NCI-H510A treated with DMSO at 0.1 percent for 48 hours (cell line): ENCODE measurements around the gene ANAPC16.
"Not testable (repeated sequence)": the region's sequence is repeated elsewhere in the genome, so short reads cannot be mapped to it uniquely, and the experiment has no call there.

ENCODE experiments used
- DNase-seq: peaks from one replicate; lab custom pipeline; 2025; lab: John Stamatoyannopoulos, UW

Gene ANAPC16

GRCh38 chr10:72264536-72264935 lies 48.7 kb downstream of the ANAPC16 start:
- no peak for DNase-seq

DNA sequence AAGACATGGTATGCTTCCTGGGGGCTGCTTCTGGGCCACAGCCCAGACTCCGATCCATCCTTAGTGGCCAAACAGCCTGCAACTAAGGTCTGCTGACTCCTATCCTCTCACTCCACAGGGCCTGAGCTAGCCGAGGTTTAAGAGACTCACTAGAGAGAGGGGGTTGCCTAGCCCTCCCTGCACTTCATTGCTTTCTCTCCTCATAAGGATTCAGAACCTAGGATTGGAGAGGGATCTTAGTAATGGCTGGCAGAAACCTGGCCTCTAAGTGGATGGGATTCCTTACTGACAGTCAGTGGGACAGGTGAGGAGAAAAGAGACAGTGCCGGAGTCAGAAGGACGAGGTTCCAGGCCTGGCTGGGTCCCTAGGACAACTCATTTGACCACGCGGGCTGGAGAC lies 49.7 kb downstream of the ANAPC16 start:
- DNase-seq = no peak

DNA sequence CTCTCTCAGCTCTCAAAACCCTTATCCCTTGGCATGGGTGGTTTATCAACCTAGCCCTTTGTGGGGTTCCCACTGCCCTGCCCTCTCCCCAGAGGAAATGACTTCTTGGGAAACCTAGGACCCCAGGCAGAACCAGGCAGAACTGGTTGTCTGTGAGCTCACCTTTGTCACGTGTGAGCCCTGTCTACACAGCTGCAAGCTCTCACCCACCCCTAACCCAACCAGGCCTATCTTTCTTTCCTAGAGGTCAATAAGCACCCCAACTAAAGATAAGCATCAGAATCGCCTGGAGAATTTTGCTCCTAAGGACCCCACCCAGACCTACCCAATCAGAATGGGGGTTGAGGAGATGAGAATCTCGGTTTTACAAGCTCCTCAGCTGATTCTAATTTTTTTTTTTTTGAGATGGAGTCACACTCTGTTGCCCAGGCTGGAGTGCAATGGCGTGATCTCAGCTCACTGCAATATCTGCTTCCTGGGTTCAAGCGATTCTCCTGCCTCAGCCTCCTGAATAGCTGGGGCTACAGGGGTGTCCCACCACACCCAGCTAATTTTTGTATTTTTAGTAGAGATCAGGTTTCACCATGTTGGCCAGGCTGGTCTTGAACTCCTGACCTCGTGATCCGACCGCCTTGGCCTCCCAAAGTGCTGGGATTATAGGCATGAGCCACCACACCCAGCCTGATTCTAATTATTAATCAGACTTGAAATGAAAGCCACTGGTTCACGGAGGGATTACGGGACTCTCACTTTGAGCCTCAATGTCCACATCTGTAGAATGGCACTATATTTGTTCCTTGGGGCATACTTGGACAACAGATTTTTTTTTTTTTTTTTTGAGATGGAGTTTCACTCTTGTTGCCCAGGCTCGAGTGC lies 50.4 kb downstream of the ANAPC16 start:
- DNase-seq = no peak

- no peak for DNase-seq
These were observed 51.6 kb downstream of the ANAPC16 start for GRCh38 chr10:72267381-72267780.

DNA sequence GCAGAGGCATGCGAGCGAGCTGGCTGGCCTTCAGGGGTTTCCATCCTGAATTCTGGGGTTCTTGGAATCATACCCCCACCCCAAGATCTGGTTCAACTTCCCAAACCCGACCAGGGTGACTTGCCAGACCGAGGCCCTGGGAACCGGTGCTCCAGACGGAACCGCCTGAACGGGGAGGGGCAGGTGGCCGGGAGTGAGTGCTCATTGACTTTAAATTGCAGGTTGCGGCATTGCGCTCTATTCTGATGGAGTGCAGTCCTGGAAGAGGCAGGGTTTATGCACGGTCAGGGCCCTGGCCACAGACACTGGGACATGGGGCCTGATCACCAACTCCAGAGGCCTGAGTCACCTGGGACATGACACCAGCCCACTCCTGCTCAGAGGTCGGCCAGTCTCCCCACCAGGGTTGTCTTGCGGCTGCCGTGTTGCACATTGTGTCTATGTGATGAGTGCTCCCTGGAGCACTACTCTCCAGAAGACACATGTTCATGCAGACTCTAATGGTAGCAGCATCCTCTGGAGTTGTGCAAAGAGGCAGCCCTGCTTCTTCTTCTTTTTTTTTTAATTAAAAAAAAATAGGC lies 52.1 kb downstream of the ANAPC16 start:
- DNase-seq = no peak

GRCh38 chr10:72268475-72269200 lies 52.8 kb downstream of the ANAPC16 start:
- not testable (repeated sequence) for DNase-seq

DNA sequence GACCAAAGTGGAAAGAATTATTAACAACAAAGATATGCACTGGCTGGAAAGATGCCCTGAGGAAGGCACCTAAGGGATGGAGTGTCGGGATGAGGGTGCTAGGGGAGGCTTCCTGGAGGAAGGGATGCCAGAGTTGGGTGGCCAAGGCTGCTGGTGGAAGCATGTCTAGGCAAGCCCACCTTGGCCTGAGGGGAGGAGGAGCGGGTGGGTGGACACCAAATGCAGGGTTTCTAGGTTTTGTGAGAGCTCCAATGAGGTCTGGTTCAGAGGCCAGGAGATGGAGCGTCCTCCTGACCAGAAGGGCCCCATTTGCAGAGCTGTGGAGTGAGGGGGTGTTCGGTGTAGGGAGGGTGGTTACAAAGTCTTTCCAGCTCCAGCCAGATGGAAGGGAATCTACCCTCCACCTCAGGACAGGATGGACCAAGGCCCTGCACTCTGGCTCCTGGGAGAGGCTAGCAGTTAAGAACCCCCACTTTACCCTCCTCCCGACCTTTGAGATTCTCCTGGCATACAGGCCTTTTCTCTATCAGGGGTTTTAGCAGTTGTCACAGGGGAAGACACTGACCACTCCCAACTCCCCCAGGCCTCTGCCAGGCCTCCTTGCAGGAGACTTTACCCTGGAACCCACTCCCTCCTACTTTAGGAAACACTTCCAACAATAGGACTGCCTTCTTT lies 54.9 kb downstream of the ANAPC16 start:
- DNase-seq = no peak

DNA sequence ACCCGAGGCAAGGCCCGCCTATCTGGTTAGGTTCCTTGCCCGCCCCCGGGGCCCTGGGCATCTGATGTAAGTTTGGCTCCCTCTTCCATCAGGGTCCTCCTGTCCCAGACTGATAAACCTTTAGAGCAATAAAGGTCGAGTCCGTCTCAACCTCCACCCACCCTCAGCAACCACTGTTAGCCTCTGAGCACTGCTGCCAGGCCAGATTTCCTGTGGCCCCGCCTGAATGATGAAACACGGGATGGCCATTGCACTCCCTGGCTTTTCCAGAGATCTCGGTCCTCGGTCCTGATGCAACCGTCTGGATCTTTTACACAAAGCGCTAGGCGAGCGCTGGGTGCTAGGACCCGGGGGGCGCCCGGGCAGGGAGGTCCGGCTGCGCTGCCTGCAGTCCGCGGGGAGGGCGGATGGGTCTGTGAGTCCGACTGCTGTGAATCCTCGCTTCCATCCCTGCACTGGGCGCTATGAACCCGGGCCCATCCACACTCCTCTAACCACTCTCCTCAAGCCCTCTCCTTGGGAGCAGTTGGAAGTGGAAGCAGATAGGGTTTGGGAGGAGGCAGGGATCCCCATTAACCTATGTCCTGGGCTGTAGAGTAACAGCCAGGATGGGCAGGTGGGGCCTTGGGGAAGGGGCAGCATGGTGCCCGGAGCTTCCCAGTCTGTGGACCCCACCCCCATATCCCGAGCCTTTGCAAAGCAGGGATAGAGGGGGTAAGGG lies 57.0 kb downstream of the ANAPC16 start:
- peak; percentile 70 for DNase-seq

- peak; percentile 94 for DNase-seq
These were observed 57.8 kb downstream of the ANAPC16 start, which contains the start of gene DDIT4 for GRCh38 chr10:72273410-72274212. Gene DDIT4 (plus strand): TSS chr10:72273924. CDS start chr10:72274217, 293 bp downstream.

- DNase-seq = no peak
These were observed 58.5 kb downstream of the ANAPC16 start for GRCh38 chr10:72274213-72274729.

- no peak for DNase-seq
These were observed 59.0 kb downstream of the ANAPC16 start for GRCh38 chr10:72274730-72275350.

DNA sequence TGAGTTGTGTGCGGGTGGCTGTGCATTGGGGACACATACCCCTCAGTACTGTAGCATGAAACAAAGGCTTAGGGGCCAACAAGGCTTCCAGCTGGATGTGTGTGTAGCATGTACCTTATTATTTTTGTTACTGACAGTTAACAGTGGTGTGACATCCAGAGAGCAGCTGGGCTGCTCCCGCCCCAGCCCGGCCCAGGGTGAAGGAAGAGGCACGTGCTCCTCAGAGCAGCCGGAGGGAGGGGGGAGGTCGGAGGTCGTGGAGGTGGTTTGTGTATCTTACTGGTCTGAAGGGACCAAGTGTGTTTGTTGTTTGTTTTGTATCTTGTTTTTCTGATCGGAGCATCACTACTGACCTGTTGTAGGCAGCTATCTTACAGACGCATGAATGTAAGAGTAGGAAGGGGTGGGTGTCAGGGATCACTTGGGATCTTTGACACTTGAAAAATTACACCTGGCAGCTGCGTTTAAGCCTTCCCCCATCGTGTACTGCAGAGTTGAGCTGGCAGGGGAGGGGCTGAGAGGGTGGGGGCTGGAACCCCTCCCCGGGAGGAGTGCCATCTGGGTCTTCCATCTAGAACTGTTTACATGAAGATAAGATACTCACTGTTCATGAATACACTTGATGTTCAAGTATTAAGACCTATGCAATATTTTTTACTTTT lies 59.7 kb downstream of the ANAPC16 start:
- peak; percentile 69 for DNase-seq

GRCh38 chr10:72276013-72276387 lies 60.2 kb downstream of the ANAPC16 start:
- DNase-seq = peak; percentile 69

DNA sequence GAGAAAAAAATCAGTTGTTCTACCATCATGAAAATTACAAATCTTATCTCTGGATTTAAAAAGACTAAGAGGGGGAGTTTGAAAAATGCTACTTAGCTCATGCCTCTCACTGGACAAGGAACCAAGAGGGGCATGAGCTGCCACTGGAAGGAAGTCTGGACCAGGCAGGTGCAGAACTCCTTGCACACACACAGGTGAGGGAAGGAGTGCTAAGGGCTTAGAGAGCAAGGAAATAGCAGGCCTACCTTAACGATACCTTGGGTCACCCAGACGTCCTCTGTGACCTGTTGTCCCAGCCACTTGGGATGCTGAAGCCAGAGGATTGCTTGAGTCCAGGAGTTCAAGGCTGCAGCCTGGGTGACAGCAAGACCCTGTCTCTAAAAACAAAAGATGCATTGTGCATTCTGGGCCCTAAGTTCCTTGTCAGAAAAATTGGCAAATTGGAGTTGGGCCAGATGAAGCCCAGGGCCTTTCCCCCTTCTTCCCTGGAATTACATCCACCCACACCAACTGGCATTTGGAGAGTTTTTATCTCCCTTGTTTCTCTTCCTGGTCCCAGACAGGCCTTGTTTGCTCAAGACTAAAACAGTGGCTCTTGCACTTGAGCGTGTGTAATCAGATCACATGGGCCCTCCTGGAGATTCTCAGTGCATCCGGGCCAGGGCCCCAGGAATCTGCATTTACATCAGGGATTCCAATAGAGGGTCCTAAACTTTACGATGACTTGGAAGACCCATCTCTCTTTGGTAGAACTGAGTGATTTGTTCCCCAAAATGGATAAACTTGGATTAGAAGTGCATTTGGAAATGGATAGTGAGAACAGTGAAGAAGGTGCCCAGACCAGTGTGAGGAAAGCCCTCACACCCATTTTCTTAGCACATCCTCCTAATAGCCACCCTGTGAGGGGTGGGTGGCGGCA lies 60.9 kb downstream of the ANAPC16 start:
- DNase-seq = peak; percentile 59

GRCh38 chr10:72277340-72277995 lies 61.7 kb downstream of the ANAPC16 start:
- DNase-seq = no peak

DNA sequence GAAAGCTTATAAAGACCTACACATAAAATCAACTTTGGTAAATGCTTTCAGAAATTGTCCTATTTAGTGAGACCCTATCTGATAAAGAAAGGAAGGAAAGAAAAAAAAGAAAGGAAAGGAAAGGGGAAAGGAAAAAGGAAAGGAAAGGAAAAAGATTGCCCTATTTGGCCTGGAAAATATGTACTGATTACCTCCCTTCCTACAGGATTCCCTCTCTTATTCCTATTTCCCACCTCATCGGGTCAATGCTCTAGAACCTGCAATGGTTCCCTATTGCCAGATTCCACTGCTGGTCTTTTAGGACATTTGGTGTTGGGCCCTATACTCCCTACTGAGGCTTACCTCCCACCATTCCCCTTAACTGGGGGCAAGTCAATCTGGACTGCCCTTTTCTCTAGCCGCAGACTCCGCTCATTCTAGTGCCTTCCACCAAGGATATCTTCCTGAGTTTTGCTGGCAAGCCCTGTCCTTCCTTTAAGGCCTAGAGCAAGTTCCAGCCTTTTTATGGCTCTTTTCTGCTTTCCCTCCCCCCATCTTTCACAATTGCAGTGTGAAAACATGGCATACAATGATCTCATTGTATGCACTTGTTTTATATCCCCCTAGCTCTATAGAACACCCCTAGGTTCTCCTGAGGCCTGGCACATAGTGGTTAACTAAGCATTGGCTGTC lies 62.3 kb downstream of the ANAPC16 start:
- no peak for DNase-seq

GRCh38 chr10:72278668-72279393 lies 63.0 kb downstream of the ANAPC16 start:
- no peak for DNase-seq
